ENCODE measurements around the gene GRM7.

GRM7 gene

DNA sequence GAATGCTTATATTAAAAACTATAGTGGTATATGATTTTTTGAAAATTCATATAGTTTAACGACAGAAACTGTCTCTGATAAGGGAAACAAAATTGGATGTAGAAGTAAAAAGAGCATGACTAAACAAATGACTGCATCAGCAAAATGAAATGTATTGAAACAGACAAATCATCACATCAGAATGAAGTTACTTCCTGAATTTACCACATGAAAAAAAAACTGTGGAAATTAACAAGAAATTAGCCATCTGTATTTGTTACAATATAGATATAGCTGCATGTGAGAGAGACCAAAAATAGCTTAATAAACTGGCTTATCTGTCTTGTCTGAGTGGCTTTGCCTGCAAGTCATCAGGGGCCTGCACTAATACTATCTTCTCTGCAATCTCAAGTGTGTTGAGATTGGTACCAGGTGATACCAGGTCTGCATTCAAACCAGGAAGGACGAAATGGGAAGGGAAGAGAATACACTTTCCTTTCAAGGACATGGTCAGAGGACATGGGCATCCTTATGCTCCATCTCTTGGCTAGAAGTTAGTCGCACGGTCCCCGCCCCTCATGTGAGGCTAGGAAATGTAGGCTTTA is 388.7 kb downstream of the GRM7 start:
- TF ChIP-seq TAF1 (IDR thresholded peaks at IDR 0.05; ENCODE audit: borderline replicate concordance, insufficient read depth, low read length): no peak
- no peak for TF ChIP-seq FOXP2 (optimal IDR thresholded peaks at IDR 0.05; ENCODE audit: borderline replicate concordance, extremely low read depth, extremely low read length, insufficient read depth)
- TF ChIP-seq, protein P1, sequence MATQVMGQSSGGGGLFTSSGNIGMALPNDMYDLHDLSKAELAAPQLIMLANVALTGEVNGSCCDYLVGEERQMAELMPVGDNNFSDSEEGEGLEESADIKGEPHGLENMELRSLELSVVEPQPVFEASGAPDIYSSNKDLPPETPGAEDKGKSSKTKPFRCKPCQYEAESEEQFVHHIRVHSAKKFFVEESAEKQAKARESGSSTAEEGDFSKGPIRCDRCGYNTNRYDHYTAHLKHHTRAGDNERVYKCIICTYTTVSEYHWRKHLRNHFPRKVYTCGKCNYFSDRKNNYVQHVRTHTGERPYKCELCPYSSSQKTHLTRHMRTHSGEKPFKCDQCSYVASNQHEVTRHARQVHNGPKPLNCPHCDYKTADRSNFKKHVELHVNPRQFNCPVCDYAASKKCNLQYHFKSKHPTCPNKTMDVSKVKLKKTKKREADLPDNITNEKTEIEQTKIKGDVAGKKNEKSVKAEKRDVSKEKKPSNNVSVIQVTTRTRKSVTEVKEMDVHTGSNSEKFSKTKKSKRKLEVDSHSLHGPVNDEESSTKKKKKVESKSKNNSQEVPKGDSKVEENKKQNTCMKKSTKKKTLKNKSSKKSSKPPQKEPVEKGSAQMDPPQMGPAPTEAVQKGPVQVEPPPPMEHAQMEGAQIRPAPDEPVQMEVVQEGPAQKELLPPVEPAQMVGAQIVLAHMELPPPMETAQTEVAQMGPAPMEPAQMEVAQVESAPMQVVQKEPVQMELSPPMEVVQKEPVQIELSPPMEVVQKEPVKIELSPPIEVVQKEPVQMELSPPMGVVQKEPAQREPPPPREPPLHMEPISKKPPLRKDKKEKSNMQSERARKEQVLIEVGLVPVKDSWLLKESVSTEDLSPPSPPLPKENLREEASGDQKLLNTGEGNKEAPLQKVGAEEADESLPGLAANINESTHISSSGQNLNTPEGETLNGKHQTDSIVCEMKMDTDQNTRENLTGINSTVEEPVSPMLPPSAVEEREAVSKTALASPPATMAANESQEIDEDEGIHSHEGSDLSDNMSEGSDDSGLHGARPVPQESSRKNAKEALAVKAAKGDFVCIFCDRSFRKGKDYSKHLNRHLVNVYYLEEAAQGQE (IDR thresholded peaks at IDR 0.05; ENCODE audit: insufficient read depth in 1 of 2, low read depth in 2 of 2, low read length in 2 of 2): no peak
- no peak for TF ChIP-seq POLR2AphosphoS5 (IDR thresholded peaks at IDR 0.05; ENCODE audit: low read depth, low read length)
- no peak for TF ChIP-seq SIN3A (IDR thresholded peaks at IDR 0.05; ENCODE audit: borderline replicate concordance, insufficient read depth, low read length)

DNA sequence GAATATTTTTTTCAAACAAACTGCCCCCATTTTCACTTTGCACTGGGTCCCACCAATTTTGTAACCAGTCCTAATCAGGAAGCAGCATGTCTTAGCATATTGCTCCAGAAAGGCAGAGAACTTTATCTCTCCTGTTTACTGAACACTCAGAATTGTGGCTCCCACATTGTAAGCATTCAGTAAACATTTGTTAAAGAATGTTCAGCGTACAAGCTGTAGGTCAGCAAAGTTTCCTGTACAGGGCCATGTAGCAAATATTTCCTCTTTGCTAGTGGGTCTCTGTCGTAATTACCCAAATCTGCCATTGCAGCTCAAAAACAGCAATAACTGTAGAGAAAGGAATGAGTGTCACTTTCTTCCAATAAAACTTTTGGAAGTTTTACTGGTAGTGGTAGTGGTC is 393.3 kb downstream of the GRM7 start:
- TF ChIP-seq POLR2AphosphoS5 (IDR thresholded peaks at IDR 0.05; ENCODE audit: low read depth, low read length): no peak
- no peak for TF ChIP-seq FOXP2 (optimal IDR thresholded peaks at IDR 0.05; ENCODE audit: borderline replicate concordance, extremely low read depth, extremely low read length, insufficient read depth)
- TF ChIP-seq, protein P1 (IDR thresholded peaks at IDR 0.05; ENCODE audit: insufficient read depth in 1 of 2, low read depth in 2 of 2, low read length in 2 of 2): no peak
- no peak for TF ChIP-seq SIN3A (IDR thresholded peaks at IDR 0.05; ENCODE audit: borderline replicate concordance, insufficient read depth, low read length)
- TF ChIP-seq TAF1 (IDR thresholded peaks at IDR 0.05; ENCODE audit: borderline replicate concordance, insufficient read depth, low read length): no peak

DNA sequence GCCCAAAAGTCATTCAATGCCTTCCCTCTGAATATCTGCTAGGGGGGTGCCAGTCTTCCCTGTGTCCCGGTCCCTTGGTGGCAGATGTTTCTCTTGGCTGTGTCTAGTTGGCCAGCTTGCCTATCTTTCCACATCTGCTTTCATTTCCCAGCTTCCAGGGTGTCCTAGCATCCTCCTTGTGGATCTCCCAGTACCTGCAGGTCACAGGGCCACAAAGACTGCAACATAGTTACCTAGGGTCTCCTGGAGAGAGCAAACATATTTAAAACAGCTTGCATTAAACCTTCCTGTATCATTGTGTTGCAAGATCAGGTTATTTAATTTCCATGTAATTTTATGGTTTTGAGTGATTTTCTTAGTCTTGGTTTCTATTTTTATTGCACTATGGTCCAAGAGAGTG is 400.1 kb downstream of the GRM7 start:
- TF ChIP-seq TAF1 (IDR thresholded peaks at IDR 0.05; ENCODE audit: borderline replicate concordance, insufficient read depth, low read length) (no peak), SIN3A (IDR thresholded peaks at IDR 0.05; ENCODE audit: borderline replicate concordance, insufficient read depth, low read length) (no peak), POLR2AphosphoS5 (IDR thresholded peaks at IDR 0.05; ENCODE audit: low read depth, low read length) (no peak), FOXP2 (optimal IDR thresholded peaks at IDR 0.05; ENCODE audit: borderline replicate concordance, extremely low read depth, extremely low read length, insufficient read depth) (no peak)
- TF ChIP-seq, protein P1 (IDR thresholded peaks at IDR 0.05; ENCODE audit: insufficient read depth in 1 of 2, low read depth in 2 of 2, low read length in 2 of 2): no peak

DNA sequence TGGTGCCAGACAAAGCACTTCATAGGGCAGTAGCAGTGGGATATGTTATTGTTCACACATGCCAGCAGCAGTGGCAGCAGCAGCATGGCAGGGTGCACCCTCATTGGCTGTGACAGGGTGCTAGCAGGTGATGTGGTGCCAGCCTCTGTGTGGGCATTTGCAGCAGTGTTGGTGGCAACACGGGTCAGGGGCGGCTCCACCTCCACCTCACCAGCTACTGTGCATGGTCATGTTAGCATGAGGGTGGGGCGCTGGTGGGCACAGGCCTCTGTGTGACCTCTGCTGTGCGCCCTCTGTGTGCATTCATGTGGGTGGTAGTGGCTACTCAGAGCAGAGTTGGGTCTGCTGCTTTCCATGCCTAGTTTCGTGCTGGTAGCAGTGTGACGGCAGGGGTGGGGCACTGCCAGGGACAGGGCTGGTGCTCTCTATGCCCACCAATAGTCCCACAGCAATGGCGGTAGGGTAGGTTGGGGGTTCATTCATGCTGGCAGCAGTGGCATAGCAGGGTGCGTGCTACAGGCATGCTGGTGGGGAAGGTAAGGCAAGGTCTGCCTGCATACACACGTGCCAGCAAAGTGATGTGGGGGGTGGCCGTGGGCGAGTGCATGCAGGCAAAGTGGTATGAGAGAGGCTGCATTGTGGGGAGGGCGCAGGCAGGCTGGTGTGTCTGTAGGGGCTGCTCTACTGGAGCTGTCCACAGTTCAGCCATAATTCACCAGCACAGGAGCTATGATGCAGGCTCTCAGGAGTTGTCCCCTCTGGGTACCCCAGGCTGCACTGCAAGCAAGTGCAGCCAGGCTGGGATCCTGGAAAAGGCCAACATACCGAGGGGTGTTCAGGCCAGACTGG is 402.7 kb downstream of the GRM7 start:
- no peak for TF ChIP-seq POLR2AphosphoS5 (IDR thresholded peaks at IDR 0.05; ENCODE audit: low read depth, low read length)
- TF ChIP-seq TAF1 (IDR thresholded peaks at IDR 0.05; ENCODE audit: borderline replicate concordance, insufficient read depth, low read length): no peak
- TF ChIP-seq, protein P1 (IDR thresholded peaks at IDR 0.05; ENCODE audit: insufficient read depth in 1 of 2, low read depth in 2 of 2, low read length in 2 of 2): no peak
- no peak for TF ChIP-seq SIN3A (IDR thresholded peaks at IDR 0.05; ENCODE audit: borderline replicate concordance, insufficient read depth, low read length)
- TF ChIP-seq FOXP2 (optimal IDR thresholded peaks at IDR 0.05; ENCODE audit: borderline replicate concordance, extremely low read depth, extremely low read length, insufficient read depth): no peak

Measured in PFSK-1 (cell line).